GM12878 (cell line): ENCODE data around the gene RORC. TPM values are rescaled to one million over a fixed set of nuclear protein-coding genes. Genes with fewer than 3 reads are reported as not detected.

ENCODE experiments used
- ATF7 ChIP-seq: fragments of 450-650 bp; IDR thresholded peaks from 2 replicates; pipeline ENCODE4 v1.6.1; 2016; ENCODE audit warnings: low read depth, mild to moderate bottlenecking
- BACH1 ChIP-seq: fragments of 450-650 bp; IDR thresholded peaks from 2 replicates; pipeline ENCODE4 v1.6.1; 2017; ENCODE audit warnings: mild to moderate bottlenecking, borderline replicate concordance
- CBFB ChIP-seq: IDR thresholded peaks from 2 replicates; pipeline ENCODE4 v1.6.1; 2016; ENCODE audit warnings: antibody characterized with exemption, low read depth
- CBX5 ChIP-seq: sonication (generic); IDR thresholded peaks from 2 replicates; pipeline ENCODE4 v1.6.1; 2016; ENCODE audit warnings: low read depth, moderate library complexity, mild to moderate bottlenecking, inconsistent platforms
- CHD2 ChIP-seq: IDR thresholded peaks from 2 replicates; pipeline ENCODE4 v1.6.1; 2011; ENCODE audit warnings: low read depth, low read length, improper control_type of control experiment, borderline replicate concordance
- EGR1 ChIP-seq, 2 experiments: IDR thresholded peaks; 1 replicate in 1 of 2; 2 replicates in 1 of 2; pipeline ENCODE4 v1.6.1; 2011 to 2012; ENCODE audit warnings: low read depth in 2 of 2, low read length in 2 of 2, borderline replicate concordance in 1 of 2, mild to moderate bottlenecking in 1 of 2, moderate library complexity in 1 of 2
- IRF3 ChIP-seq: fragments of 450-650 bp; IDR thresholded peaks from 2 replicates; pipeline ENCODE4 v1.6.1; 2014; ENCODE audit warnings: mild to moderate bottlenecking
- NFYA ChIP-seq: IDR thresholded peaks from 2 replicates; pipeline ENCODE4 v1.6.1; 2011; ENCODE audit warnings: low read depth, mild to moderate bottlenecking, low read length, improper control_type of control experiment, borderline replicate concordance
- POLR2AphosphoS2 ChIP-seq: IDR thresholded peaks from 2 replicates; pipeline ENCODE4 v1.6.1; 2011; ENCODE audit warnings: low read depth, mild to moderate bottlenecking, low read length, improper control_type of control experiment, moderate library complexity
- POLR2AphosphoS5 ChIP-seq: IDR thresholded peaks from 2 replicates; pipeline ENCODE4 v1.6.1; 2011; ENCODE audit warnings: mild to moderate bottlenecking, low read length, inconsistent platforms
- RB1 ChIP-seq: fragments of 450-650 bp; formaldehyde crosslinking; IDR thresholded peaks from 2 replicates; pipeline ENCODE4 v1.6.1; 2017; ENCODE audit warnings: mild to moderate bottlenecking, borderline replicate concordance
- RBBP5 ChIP-seq: fragments of 200-600 bp; sonication (generic); conservative IDR thresholded peaks from 2 replicates; pipeline ENCODE4 v1.6.1; 2016
- SUPT20H ChIP-seq: IDR thresholded peaks from 2 replicates; pipeline ENCODE4 v1.6.1; 2011; ENCODE audit warnings: low read depth, mild to moderate bottlenecking, low read length, moderate library complexity, borderline replicate concordance; ENCODE audit not compliant: control insufficient read depth
- TCF3 ChIP-seq: IDR thresholded peaks from 2 replicates; pipeline ENCODE4 v1.6.1; 2012; ENCODE audit warnings: low read depth, mild to moderate bottlenecking, low read length, borderline replicate concordance; ENCODE audit not compliant: insufficient read depth
- YBX1 ChIP-seq: fragments of 450-650 bp; IDR thresholded peaks from 2 replicates; pipeline ENCODE4 v1.6.1; 2016; ENCODE audit warnings: antibody characterized with exemption
- ZNF622 ChIP-seq: fragments of 450-650 bp; IDR thresholded peaks from 2 replicates; pipeline ENCODE4 v1.6.1; 2017; ENCODE audit warnings: mild to moderate bottlenecking, inconsistent platforms
- polyA plus RNA-seq, 11 experiments: library from polyadenylated mRNA; depleted of rRNA in 4 of 11; unstranded in 6 of 11; stranded (reverse) in 5 of 11; fragments of >200 nt; fragmentation: Nextera tagmentation in 4 of 11; fragmentation: Illumina TruSeq in 1 of 11; extraction: Ambion mirVana in 4 of 11; extraction: Trizol in 1 of 11; gene quantifications; 1 replicate in 1 of 11; 2 replicates in 10 of 11; pipeline versions ENCODE4 v1.2.1 to v1.2.3, GENCODE V29; 2011 to 2016; ENCODE audit warnings: inconsistent platforms in 2 of 11, missing spikeins in 2 of 11, low read depth in 1 of 11
- total RNA-seq, 4 experiments: library from RNA; depleted of rRNA in 3 of 4; stranded (reverse); fragments of >200 nt in 3 of 4; fragmentation: Illumina TruSeq in 1 of 4; extraction: Trizol in 1 of 4; gene quantifications; 2 replicates each; pipeline versions ENCODE4 v1.2.1 to v1.2.3, GENCODE V29; 2013 to 2021
- TF ChIP-seq, protein P1 (sequence below): fragments of 450-650 bp; IDR thresholded peaks from 2 replicates; pipeline ENCODE4 v1.6.1; 2016; ENCODE audit warnings: mild to moderate bottlenecking, moderate library complexity, borderline replicate concordance
- TF ChIP-seq, protein P2 (sequence below): IDR thresholded peaks from 2 replicates; pipeline ENCODE4 v1.6.1; 2011; ENCODE audit warnings: mild to moderate bottlenecking, low read depth, low read length, moderate library complexity; ENCODE audit not compliant: insufficient replicate concordance

The RORC gene
- total and polyA plus RNA-seq, 10 of the 15 experiments (the other 5 are each of a cell fraction or from before 2014, with no cell fraction given): not detected

GRCh38 chr1:151790071-151790939 lies 41.3 kb downstream of the RORC start, which contains the start of gene TDRKH (continued):
- peak; percentile 96 for TF ChIP-seq IRF3
- peak; percentile 31; the same call in 1 of the 2 replicates for TF ChIP-seq CBFB
- no peak; the same call in 1 of the 2 replicates for TF ChIP-seq TCF3
- TF ChIP-seq EGR1 (IDR thresholded peaks at IDR 0.05; ENCODE audit: borderline replicate concordance in 1 of 2, low read depth in 2 of 2, low read length in 2 of 2): peak in 1 of 2 experiments; percentile 98; a peak in 2 of 3 replicates
- 0 out of 2 replicates have a peak, but pooled peaks have one; percentile 15 for TF ChIP-seq CBX5
- TF ChIP-seq, protein P1, sequence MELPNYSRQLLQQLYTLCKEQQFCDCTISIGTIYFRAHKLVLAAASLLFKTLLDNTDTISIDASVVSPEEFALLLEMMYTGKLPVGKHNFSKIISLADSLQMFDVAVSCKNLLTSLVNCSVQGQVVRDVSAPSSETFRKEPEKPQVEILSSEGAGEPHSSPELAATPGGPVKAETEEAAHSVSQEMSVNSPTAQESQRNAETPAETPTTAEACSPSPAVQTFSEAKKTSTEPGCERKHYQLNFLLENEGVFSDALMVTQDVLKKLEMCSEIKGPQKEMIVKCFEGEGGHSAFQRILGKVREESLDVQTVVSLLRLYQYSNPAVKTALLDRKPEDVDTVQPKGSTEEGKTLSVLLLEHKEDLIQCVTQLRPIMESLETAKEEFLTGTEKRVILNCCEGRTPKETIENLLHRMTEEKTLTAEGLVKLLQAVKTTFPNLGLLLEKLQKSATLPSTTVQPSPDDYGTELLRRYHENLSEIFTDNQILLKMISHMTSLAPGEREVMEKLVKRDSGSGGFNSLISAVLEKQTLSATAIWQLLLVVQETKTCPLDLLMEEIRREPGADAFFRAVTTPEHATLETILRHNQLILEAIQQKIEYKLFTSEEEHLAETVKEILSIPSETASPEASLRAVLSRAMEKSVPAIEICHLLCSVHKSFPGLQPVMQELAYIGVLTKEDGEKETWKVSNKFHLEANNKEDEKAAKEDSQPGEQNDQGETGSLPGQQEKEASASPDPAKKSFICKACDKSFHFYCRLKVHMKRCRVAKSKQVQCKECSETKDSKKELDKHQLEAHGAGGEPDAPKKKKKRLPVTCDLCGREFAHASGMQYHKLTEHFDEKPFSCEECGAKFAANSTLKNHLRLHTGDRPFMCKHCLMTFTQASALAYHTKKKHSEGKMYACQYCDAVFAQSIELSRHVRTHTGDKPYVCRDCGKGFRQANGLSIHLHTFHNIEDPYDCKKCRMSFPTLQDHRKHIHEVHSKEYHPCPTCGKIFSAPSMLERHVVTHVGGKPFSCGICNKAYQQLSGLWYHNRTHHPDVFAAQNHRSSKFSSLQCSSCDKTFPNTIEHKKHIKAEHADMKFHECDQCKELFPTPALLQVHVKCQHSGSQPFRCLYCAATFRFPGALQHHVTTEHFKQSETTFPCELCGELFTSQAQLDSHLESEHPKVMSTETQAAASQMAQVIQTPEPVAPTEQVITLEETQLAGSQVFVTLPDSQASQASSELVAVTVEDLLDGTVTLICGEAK: peak; percentile 48; the same call in 1 of the 2 replicates
- TF ChIP-seq POLR2AphosphoS2: no peak
- peak; percentile 97 for TF ChIP-seq CHD2
- 0 out of 2 replicates have a peak, but pooled peaks have one; percentile 36 for TF ChIP-seq BACH1
- no peak for TF ChIP-seq RBBP5
- TF ChIP-seq SUPT20H: no peak
- peak; percentile 64; the same call in 1 of the 2 replicates for TF ChIP-seq NFYA
- no peak for TF ChIP-seq ATF7
- TF ChIP-seq, protein P2, sequence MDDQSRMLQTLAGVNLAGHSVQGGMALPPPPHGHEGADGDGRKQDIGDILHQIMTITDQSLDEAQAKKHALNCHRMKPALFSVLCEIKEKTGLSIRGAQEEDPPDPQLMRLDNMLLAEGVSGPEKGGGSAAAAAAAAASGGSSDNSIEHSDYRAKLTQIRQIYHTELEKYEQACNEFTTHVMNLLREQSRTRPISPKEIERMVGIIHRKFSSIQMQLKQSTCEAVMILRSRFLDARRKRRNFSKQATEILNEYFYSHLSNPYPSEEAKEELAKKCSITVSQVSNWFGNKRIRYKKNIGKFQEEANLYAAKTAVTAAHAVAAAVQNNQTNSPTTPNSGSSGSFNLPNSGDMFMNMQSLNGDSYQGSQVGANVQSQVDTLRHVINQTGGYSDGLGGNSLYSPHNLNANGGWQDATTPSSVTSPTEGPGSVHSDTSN: peak; percentile 99
- TF ChIP-seq YBX1: no peak
- TF ChIP-seq RB1: peak; percentile 74
- peak; percentile 42; the same call in 1 of the 2 replicates for TF ChIP-seq POLR2AphosphoS5
- TF ChIP-seq ZNF622: no peak
